ENCODE measurements around the gene FAM90A26. TPM values are rescaled to one million over a fixed set of nuclear protein-coding genes. Genes with fewer than 3 reads are reported as not detected.

Gene FAM90A26, protein sequence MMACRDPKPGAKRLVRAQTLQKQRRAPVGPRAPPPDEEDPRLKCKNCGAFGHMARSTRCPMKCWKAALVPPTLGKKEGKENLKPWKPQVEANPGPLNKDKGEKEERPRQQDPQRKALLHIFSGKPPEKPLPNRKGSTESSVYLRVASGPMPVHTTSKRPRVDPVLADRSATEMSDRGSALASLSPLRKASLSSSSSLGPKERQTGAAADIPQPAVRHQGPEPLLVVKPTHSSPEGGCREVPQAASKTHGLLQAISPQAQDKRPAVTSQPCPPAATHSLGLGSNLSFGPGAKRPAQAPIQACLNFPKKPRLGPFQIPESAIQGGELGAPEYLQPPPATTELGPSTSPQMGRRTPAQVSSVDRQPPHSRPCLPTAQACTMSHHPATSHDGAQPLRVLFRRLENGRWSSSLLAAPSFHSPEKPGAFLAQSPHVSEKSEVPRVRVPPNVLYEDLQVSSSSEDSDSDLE
- not detected in 5 replicates for total RNA-seq (2022; extraction: Qiagen RNA extraction; ENCODE audit: low read depth)

DNA sequence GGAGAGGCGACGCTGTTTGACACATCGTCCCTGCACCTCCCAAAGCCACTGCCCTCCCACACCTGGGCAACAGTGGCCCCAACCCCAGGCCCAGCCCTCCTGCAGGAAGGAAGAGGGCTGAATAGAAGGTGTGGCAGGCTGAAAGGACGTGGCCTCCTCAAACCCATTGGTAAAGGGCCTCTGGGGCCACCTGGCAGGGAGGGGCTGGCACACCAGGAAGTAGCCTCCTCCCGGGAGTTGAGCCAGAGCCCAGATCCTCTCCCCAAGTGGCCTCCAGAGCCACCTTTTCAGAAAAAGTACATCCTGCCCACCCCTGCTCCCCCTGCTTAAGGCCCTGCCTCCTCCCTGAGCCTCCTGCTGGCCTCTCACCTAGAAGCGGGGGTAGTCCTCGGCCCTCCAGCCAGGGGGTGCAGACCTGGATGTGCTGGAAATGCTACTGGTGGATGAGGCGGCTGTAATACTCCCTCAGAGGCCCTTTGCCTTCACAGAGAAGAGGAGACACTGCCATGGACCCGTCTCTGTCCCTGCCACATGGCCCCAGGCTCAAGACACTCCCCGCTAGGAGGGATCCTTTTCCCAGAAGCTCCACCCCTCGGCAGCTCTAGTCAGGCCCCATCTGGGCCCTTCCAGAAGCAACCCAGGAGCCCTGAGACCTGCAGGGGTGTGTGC, at the start of gene FAM90A26:
Gene FAM90A26, plus strand, starts transcription at position 619 of the 669 bp plus-strand sequence. CDS start 2,764 bp downstream, outside the sequence.

DNA sequence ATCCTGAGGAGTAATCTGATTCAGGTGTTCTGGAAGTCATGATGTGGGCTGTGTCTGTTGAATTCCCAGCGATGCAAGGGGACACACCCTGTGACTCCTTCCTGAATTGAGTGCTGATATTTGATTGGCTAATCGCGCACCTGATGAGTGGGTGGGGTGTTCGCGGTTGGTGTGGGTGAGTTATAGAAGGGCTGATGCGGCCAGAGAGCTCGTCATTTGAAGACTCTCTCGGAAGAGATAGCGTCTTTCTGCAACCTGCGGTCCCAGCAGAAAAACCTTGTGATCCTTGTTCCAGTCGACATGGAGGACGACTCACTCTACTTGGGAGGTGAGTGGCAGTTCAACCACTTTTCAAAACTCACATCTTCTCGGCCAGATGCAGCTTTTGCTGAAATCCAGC, 40.1 kb downstream of the FAM90A26 start, which contains the start of gene USP17L10:
Gene USP17L10, plus strand, starts transcription at position 301 of the 400 bp plus-strand sequence. Its CDS starts 0 bp downstream, at position 301.

DNA sequence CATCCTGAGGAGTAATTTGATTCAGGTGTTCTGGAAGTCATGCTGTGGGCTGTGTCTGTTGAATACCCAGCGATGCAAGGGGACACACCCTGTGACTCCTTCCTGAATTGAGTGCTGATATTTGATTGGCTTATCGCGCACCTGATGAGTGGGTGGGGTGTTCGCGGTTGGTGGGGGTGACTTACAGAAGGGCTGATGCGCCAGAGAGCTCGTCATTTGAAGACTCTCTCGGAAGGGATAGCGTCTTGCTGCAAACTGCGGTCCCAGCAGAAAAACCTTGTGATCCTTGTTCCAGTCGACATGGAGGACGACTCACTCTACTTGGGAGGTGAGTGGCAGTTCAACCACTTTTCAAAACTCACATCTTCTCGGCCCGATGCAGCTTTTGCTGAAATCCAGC, 44.9 kb downstream of the FAM90A26 start, which contains the start of gene USP17L11:
Gene USP17L11, plus strand, starts transcription at position 301 of the 400 bp plus-strand sequence. Its CDS starts 0 bp downstream, at position 301.

DNA sequence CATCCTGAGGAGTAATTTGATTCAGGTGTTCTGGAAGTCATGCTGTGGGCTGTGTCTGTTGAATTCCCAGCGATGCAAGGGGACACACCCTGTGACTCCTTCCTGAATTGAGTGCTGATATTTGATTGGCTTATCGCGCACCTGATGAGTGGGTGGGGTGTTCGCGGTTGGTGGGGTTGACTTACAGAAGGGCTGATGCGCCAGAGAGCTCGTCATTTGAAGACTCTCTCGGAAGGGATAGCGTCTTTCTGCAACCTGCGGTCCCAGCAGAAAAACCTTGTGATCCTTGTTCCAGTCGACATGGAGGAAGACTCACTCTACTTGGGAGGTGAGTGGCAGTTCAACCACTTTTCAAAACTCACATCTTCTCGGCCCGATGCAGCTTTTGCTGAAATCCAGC, 49.6 kb downstream of the FAM90A26 start, which contains the start of gene USP17L12:
Gene USP17L12, plus strand, starts transcription at position 301 of the 400 bp plus-strand sequence. Its CDS starts 0 bp downstream, at position 301.

DNA sequence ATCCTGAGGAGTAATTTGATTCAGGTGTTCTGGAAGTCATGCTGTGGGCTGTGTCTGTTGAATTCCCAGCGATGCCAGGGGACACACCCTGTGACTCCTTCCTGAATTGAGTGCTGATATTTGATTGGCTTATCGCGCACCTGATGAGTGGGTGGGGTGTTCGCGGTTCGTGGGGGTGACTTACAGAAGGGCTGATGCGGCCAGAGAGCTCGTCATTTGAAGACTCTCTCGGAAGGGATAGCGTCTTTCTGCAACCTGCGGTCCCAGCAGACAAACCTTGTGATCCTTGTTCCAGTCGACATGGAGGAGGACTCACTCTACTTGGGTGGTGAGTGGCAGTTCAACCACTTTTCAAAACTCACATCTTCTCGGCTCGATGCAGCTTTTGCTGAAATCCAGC, 54.4 kb downstream of the FAM90A26 start, which contains the start of gene USP17L13:
Gene USP17L13, plus strand, starts transcription at position 301 of the 400 bp plus-strand sequence. Its CDS starts 0 bp downstream, at position 301.

Other genes with a start within 250 kb of the FAM90A26 start
- gene USP17L10, start 40.2 kb downstream of the FAM90A26 start, total RNA-seq (2022; extraction: Qiagen RNA extraction; ENCODE audit: low read depth), result not detected in 5 replicates
- gene USP17L11, start 45.0 kb downstream of the FAM90A26 start, total RNA-seq (2022; extraction: Qiagen RNA extraction; ENCODE audit: low read depth), result not detected in 5 replicates
- not detected in 5 replicates for gene USP17L12, start 49.7 kb downstream of the FAM90A26 start, total RNA-seq (2022; extraction: Qiagen RNA extraction; ENCODE audit: low read depth)
- not detected in 5 replicates for gene USP17L13, start 54.5 kb downstream of the FAM90A26 start, total RNA-seq (2022; extraction: Qiagen RNA extraction; ENCODE audit: low read depth)
- gene USP17L15, start 64.0 kb downstream of the FAM90A26 start, total RNA-seq (2022; extraction: Qiagen RNA extraction; ENCODE audit: low read depth), result not detected in 5 replicates
- gene USP17L17, start 73.5 kb downstream of the FAM90A26 start, total RNA-seq (2022; extraction: Qiagen RNA extraction; ENCODE audit: low read depth), result not detected in 5 replicates
- gene USP17L18, start 78.2 kb downstream of the FAM90A26 start, total RNA-seq (2022; extraction: Qiagen RNA extraction; ENCODE audit: low read depth), result not detected in 5 replicates
- not detected in 5 replicates for gene USP17L19, start 83.0 kb downstream of the FAM90A26 start, total RNA-seq (2022; extraction: Qiagen RNA extraction; ENCODE audit: low read depth)
- gene USP17L20, start 87.7 kb downstream of the FAM90A26 start, total RNA-seq (2022; extraction: Qiagen RNA extraction; ENCODE audit: low read depth), result not detected in 5 replicates
- not detected in 5 replicates for gene USP17L21, start 92.5 kb downstream of the FAM90A26 start, total RNA-seq (2022; extraction: Qiagen RNA extraction; ENCODE audit: low read depth)
- not detected in 5 replicates for gene USP17L22, start 97.2 kb downstream of the FAM90A26 start, total RNA-seq (2022; extraction: Qiagen RNA extraction; ENCODE audit: low read depth)
- not detected in 5 replicates for gene USP17L24, start 154.8 kb downstream of the FAM90A26 start, total RNA-seq (2022; extraction: Qiagen RNA extraction; ENCODE audit: low read depth)
- gene USP17L25, start 159.5 kb downstream of the FAM90A26 start, total RNA-seq (2022; extraction: Qiagen RNA extraction; ENCODE audit: low read depth), result not detected in 5 replicates
- gene USP17L26, start 164.2 kb downstream of the FAM90A26 start, total RNA-seq (2022; extraction: Qiagen RNA extraction; ENCODE audit: low read depth), result not detected in 5 replicates
- not detected in 5 replicates for gene USP17L5, start 169.0 kb downstream of the FAM90A26 start, total RNA-seq (2022; extraction: Qiagen RNA extraction; ENCODE audit: low read depth)
- not detected in 5 replicates for gene USP17L27, start 173.7 kb downstream of the FAM90A26 start, total RNA-seq (2022; extraction: Qiagen RNA extraction; ENCODE audit: low read depth)
- gene USP17L28, start 178.5 kb downstream of the FAM90A26 start, total RNA-seq (2022; extraction: Qiagen RNA extraction; ENCODE audit: low read depth), result not detected in 5 replicates
- not detected in 5 replicates for gene USP17L29, start 183.2 kb downstream of the FAM90A26 start, total RNA-seq (2022; extraction: Qiagen RNA extraction; ENCODE audit: low read depth)
- gene USP17L30, start 192.7 kb downstream of the FAM90A26 start, total RNA-seq (2022; extraction: Qiagen RNA extraction; ENCODE audit: low read depth), result not detected in 5 replicates